Fibroblast of pulmonary artery (primary cell): ENCODE measurements around the gene PTCHD1.

ENCODE experiments used
- DNase-seq: peaks from one replicate; pipeline ENCODE4 v3.0.0-alpha.2; 2010; ENCODE audit warnings: low read depth
- H3K4me3 ChIP-seq: replicated peaks from 2 replicates; pipeline ENCODE4 v1.5.1; 2011; ENCODE audit warnings: low read depth, mild to moderate bottlenecking, control low read depth, low read length, moderate library complexity
- TF ChIP-seq, protein P1 (sequence below): IDR thresholded peaks from 2 replicates; pipeline ENCODE4 v1.5.1; 2011; ENCODE audit warnings: mild to moderate bottlenecking, control low read depth, low read length, inconsistent platforms; ENCODE audit errors: missing control alignments

The PTCHD1 gene

DNA sequence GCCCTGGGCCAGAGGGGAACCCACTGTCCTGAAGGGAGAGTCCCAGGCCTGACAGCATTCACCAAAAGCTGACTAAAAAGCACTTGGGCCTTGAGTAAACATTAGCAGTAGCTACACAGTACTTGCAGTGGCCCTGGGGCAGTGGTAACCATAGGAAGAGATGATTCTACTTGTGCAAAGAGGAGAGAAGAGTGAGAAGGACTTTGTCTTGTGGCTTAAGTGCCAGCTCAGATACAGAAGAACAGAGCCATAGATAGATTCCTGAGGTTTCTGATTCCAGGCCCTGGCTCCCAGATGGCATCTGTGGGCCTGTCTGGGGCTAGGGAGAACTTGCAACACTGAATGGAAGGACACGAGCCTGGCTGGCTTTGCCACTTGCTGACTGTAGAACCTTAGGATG is 100.5 kb downstream of the PTCHD1 start:
- TF ChIP-seq, protein P1, sequence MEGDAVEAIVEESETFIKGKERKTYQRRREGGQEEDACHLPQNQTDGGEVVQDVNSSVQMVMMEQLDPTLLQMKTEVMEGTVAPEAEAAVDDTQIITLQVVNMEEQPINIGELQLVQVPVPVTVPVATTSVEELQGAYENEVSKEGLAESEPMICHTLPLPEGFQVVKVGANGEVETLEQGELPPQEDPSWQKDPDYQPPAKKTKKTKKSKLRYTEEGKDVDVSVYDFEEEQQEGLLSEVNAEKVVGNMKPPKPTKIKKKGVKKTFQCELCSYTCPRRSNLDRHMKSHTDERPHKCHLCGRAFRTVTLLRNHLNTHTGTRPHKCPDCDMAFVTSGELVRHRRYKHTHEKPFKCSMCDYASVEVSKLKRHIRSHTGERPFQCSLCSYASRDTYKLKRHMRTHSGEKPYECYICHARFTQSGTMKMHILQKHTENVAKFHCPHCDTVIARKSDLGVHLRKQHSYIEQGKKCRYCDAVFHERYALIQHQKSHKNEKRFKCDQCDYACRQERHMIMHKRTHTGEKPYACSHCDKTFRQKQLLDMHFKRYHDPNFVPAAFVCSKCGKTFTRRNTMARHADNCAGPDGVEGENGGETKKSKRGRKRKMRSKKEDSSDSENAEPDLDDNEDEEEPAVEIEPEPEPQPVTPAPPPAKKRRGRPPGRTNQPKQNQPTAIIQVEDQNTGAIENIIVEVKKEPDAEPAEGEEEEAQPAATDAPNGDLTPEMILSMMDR, result no peak
- no peak for DNase-seq
- no peak overlapping the region for H3K4me3 ChIP-seq

DNA sequence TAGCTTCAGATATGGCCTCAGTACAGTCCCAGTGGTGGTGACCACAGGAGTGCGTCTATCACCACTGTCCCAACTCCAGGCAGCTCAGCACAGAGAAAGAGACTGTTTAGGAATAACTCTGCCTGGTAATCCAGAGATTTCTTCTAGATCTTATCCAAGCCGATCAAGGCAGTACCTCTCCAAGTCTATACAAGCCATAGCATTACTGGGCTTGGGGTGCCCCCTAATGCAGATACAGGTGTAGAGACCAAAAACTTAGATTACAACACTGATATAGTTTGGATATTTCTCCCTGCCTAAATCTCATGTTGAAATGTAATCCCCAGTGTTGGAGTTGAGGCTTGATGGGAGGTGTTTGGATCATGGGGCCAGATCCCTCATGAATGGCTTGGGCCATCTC is 100.9 kb downstream of the PTCHD1 start:
- TF ChIP-seq, protein P1, result no peak
- no peak for DNase-seq
- H3K4me3 ChIP-seq, result no peak overlapping the region

DNA sequence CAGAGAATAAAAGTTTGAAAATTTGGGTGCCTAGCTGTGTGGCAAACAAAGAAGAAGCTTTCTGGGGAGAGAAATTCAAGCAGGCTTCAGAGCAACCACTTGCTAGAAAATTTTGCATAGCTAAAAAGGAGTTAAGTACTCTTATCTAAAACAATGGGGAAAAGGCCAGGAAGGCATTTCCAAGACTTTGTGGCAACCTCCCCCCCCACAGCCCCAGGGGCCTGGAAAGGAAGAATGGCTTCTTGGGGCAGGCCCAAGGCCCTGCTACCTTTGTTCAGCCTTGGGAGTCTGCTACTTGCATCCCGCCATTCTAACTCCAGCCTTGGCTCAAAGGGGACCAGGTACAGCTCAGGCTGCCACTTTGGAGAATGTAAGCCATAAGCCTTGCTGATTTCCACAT is 102.2 kb downstream of the PTCHD1 start:
- TF ChIP-seq, protein P1, result no peak
- no peak overlapping the region for H3K4me3 ChIP-seq
- no peak for DNase-seq

DNA sequence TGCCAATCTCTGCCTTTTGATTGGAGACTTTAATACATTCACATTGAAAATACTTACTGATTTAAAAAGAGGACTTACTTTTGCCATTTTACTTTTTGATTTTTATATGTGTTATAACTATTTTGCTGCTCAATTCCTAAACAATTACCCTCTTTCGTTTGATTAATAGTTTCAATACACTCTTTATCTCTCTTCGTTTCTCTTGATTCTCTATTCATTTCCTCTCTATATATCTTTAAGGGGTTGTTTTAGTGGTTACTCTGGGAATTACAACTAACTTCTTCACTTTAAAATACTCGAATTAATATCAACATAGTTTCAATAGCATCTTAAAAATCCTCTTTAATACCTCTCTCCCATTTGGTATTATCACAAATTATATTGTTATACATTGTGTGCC is 116.6 kb downstream of the PTCHD1 start:
- H3K4me3 ChIP-seq, result no peak overlapping the region
- DNase-seq, result no peak
- TF ChIP-seq, protein P1, result no peak
